Head of caudate nucleus (tissue), 42 donors: Measurements from ENCODE around the gene NLE1.
"Not testable (repeated sequence)": the region's sequence is repeated elsewhere in the genome, so short reads cannot be mapped to it uniquely, and the experiment has no call there.

Experiments used
- DNase-seq, 42 donors: peaks; one replicate each; pipeline versions ENCODE4 v3.0.0 to v3.0.0-alpha.2; 2020 to 2021; ENCODE audit warnings: mixed read lengths in 7 of 42
- intact Hi-C: fragments of 100-400 bp; cut with DNase I; formaldehyde crosslinking; loops from one replicate; pipeline ENCODE4 v1.15.0; 2022

Gene NLE1

GRCh38 chr17:35141681-35142466 lies at the start of gene NLE1:
Gene NLE1 (minus strand): TSS chr17:35142303. CDS start chr17:35142275, 28 bp downstream.
- peak; percentile 57 to 95 (median 86) for DNase-seq
- intact Hi-C loops: no loop called here

GRCh38 chr17:35191001-35191695 lies 49.0 kb upstream of the NLE1 start:
- intact Hi-C loops: no loop called here
- no peak for DNase-seq

GRCh38 chr17:35189291-35189690 lies 47.2 kb upstream of the NLE1 start:
- no peak for DNase-seq
- intact Hi-C loops: no loop called here

- DNase-seq: no peak
- intact Hi-C loops: no loop called here
Measured at GRCh38 chr17:35188111-35188510, 46.0 kb upstream of the NLE1 start.

- intact Hi-C loops: no loop called here
- no peak for DNase-seq
Measured at GRCh38 chr17:35187481-35187880, 45.4 kb upstream of the NLE1 start.

- intact Hi-C loops: no loop called here
- DNase-seq: peak in 1 of 42 donors; percentile 10
Measured at GRCh38 chr17:35185849-35186248, 43.7 kb upstream of the NLE1 start.

GRCh38 chr17:35184274-35184673 lies 42.2 kb upstream of the NLE1 start:
- no peak for DNase-seq
- intact Hi-C loops: no loop called here

GRCh38 chr17:35183332-35183731 lies 41.2 kb upstream of the NLE1 start:
- intact Hi-C loops: no loop called here
- DNase-seq: peak in 1 of 42 donors; percentile 27

- intact Hi-C loops: not testable (repeated sequence)
Measured at GRCh38 chr17:35179379-35179778, 37.3 kb upstream of the NLE1 start.

GRCh38 chr17:35176897-35177296 lies 34.8 kb upstream of the NLE1 start:
- DNase-seq: peak in 2 of 42 donors; percentile 10 to 31
- intact Hi-C loops: no loop called here

More at GRCh38 chr17:35179379-35179778, 37.3 kb upstream of the NLE1 start:
- not testable (repeated sequence) for DNase-seq

GRCh38 chr17:35175638-35176415 lies 33.7 kb upstream of the NLE1 start:
- peak in 1 of 42 donors; percentile 33 for DNase-seq
- intact Hi-C loops: no loop called here

GRCh38 chr17:35174835-35175334 lies 32.8 kb upstream of the NLE1 start:
- intact Hi-C loops: no loop called here
- no peak for DNase-seq

- intact Hi-C loops, DNase-seq: not testable (repeated sequence)
Measured at GRCh38 chr17:35172321-35172720, 30.2 kb upstream of the NLE1 start.

GRCh38 chr17:35171834-35172233 lies 29.7 kb upstream of the NLE1 start:
- no peak for DNase-seq
- intact Hi-C loops: no loop called here

- DNase-seq: no peak
- intact Hi-C loops: no loop called here
Measured at GRCh38 chr17:35170968-35171771, 29.1 kb upstream of the NLE1 start.

GRCh38 chr17:35169835-35170363 lies 27.8 kb upstream of the NLE1 start:
- intact Hi-C loops: no loop called here
- no peak for DNase-seq

GRCh38 chr17:35167666-35168065 lies 25.6 kb upstream of the NLE1 start:
- DNase-seq: no peak
- intact Hi-C loops: no loop called here

GRCh38 chr17:35167046-35167445 lies 24.9 kb upstream of the NLE1 start:
- peak in 8 of 42 donors; percentile 11 to 67 (median 30) for DNase-seq
- intact Hi-C loops: no loop called here
